ENCODE data around the gene TBC1D2B. TPM values are rescaled to one million over a fixed set of nuclear protein-coding genes. Genes with fewer than 3 reads are reported as not detected.

Gene TBC1D2B
- polyA plus RNA-seq, 1 experiment: 39.8 TPM

DNA sequence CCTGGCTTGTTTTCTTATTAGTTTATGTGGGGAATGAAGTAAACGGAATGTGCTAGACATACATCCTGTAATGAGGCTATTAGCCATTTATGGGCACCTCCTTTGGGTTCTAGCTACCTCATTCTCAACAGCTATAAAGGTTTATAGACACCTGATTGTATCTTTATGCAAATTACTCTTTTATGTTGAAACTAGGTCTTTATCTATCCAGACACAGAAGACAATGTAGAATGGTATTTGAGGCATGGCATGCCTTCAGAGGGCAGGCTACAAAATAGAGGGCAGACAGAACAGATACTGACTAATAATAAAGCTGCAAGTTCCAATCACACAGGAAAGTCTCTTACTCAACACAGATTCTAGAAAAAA, 27.1 kb downstream of the TBC1D2B start:
- POLR2A ChIA-PET: interaction anchor here (1.0 kb wide), 1 partner anchor 12 kb away, joined by 5 read pairs; no protein-coding TSS in a partner anchor
- CTCF ChIA-PET: interaction anchor here (1.0 to 2.9 kb wide), 7 partner anchors 9 to 86 kb away, joined by 3 to 13 read pairs (median 4); no protein-coding TSS in a partner anchor
- DNase-seq (ENCODE audit: low read depth): no peak
- TF ChIP-seq, protein P1, sequence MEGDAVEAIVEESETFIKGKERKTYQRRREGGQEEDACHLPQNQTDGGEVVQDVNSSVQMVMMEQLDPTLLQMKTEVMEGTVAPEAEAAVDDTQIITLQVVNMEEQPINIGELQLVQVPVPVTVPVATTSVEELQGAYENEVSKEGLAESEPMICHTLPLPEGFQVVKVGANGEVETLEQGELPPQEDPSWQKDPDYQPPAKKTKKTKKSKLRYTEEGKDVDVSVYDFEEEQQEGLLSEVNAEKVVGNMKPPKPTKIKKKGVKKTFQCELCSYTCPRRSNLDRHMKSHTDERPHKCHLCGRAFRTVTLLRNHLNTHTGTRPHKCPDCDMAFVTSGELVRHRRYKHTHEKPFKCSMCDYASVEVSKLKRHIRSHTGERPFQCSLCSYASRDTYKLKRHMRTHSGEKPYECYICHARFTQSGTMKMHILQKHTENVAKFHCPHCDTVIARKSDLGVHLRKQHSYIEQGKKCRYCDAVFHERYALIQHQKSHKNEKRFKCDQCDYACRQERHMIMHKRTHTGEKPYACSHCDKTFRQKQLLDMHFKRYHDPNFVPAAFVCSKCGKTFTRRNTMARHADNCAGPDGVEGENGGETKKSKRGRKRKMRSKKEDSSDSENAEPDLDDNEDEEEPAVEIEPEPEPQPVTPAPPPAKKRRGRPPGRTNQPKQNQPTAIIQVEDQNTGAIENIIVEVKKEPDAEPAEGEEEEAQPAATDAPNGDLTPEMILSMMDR (IDR thresholded peaks at IDR 0.05; ENCODE audit: insufficient read depth, low read depth, low read length): no peak
- Histone ChIP-seq H3K4me3 (ENCODE audit: low read depth, low read length) (no peak overlapping the region), H3K27me3 (ENCODE audit: control insufficient read depth, insufficient read depth, low read length) (no peaks in the 10 kb centered on the region), H3K36me3 (ENCODE audit: control insufficient read depth, insufficient read depth, low read length) (peaks cover 2% of the 10 kb centered on the region; the same call in 1 of the 2 replicates)

- CTCF ChIA-PET: interaction anchor here (1.0 to 2.9 kb wide), 7 partner anchors 9 to 86 kb away, joined by 3 to 13 read pairs (median 4); no protein-coding TSS in a partner anchor
- H3K36me3 ChIP-seq (ENCODE audit: control insufficient read depth, insufficient read depth, low read length): peaks cover 2% of the 10 kb centered on the region; the same call in 1 of the 2 replicates
Observed at GRCh38 chr15:78049691-78050440, 27.6 kb downstream of the TBC1D2B start.

GRCh38 chr15:78048628-78048920, 28.9 kb downstream of the TBC1D2B start:
- H3K36me3 ChIP-seq (ENCODE audit: control insufficient read depth, insufficient read depth, low read length): peaks cover 2% of the 10 kb centered on the region; the same call in 1 of the 2 replicates
- no peak overlapping the region for H3K4me3 ChIP-seq (ENCODE audit: low read depth, low read length)
- ChIA-PET POLR2A (interaction anchor here (0.7 kb wide), 1 partner anchor 348 kb away, joined by 4 read pairs; no protein-coding TSS in a partner anchor), CTCF (interaction anchor here (1.1 to 2.1 kb wide), 2 partner anchors 12 to 26 kb away, joined by 3 to 6 read pairs; no protein-coding TSS in a partner anchor)
- no peak for DNase-seq (ENCODE audit: low read depth)
- H3K27me3 ChIP-seq (ENCODE audit: control insufficient read depth, insufficient read depth, low read length): no peaks in the 10 kb centered on the region
- TF ChIP-seq, protein P1 (IDR thresholded peaks at IDR 0.05; ENCODE audit: insufficient read depth, low read depth, low read length): no peak

More at GRCh38 chr15:78049691-78050440, 27.6 kb downstream of the TBC1D2B start:
- POLR2A ChIA-PET: interaction anchor here (1.4 kb wide), 1 partner anchor 16 kb away, joined by 3 read pairs; no protein-coding TSS in a partner anchor
- TF ChIP-seq, protein P1 (IDR thresholded peaks at IDR 0.05; ENCODE audit: insufficient read depth, low read depth, low read length): no peak
- DNase-seq (ENCODE audit: low read depth): peak; percentile 95
- H3K4me3 ChIP-seq (ENCODE audit: low read depth, low read length): no peak overlapping the region
- H3K27me3 ChIP-seq (ENCODE audit: control insufficient read depth, insufficient read depth, low read length): no peaks in the 10 kb centered on the region

DNA sequence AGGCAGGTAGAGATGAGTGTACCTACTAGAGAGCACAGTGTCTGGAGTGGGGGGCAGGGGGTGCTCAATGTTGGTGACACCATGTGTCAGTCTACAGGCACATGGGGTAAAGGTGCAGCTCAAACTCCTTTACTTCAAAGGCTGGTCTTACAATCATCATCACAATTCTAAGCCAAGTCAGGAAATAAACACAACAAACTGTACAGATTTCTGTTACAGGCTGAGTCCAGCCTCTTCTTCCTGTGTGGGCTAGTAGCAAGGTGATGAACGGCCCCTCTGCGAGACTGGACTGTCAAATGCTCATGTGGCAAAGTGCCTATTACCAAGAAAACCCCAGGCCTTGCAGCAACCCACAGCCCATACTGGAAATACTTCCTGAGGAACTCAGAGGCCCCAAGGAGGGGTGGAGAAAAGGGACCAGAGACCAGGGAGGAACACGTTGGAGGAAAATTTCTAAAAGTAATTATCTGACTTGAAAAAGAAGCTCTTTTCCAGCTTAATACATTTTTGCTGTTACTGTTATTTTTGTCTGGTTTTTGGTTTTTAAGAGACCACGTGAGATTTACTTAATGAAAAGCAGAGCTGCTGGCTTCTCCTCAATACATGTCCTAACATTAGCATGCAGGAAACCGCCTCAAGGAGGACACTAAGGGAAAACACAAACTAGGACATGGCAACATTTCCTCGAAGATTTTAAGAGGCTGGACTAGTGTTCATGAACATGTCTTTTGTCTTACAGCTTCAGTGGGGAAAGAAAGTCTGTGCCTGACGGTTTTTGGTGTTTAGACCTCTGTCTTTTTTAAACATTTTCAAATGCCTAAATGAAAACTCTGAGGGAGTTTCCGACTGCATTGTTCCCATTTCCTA, 29.5 kb downstream of the TBC1D2B start:
- Histone ChIP-seq H3K27me3 (ENCODE audit: control insufficient read depth, insufficient read depth, low read length) (no peaks in the 10 kb centered on the region), H3K36me3 (ENCODE audit: control insufficient read depth, insufficient read depth, low read length) (peaks cover 2% of the 10 kb centered on the region; the same call in 1 of the 2 replicates), H3K4me3 (ENCODE audit: low read depth, low read length) (no peak overlapping the region)
- TF ChIP-seq, protein P1 (IDR thresholded peaks at IDR 0.05; ENCODE audit: insufficient read depth, low read depth, low read length): no peak
- POLR2A ChIA-PET: interaction anchor here (0.7 kb wide), 1 partner anchor 349 kb away, joined by 4 read pairs; no protein-coding TSS in a partner anchor
- CTCF ChIA-PET: interaction anchor here (1.1 to 2.1 kb wide), 2 partner anchors 13 to 27 kb away, joined by 3 to 6 read pairs; no protein-coding TSS in a partner anchor
- DNase-seq (ENCODE audit: low read depth): no peak
